Activated gamma-delta T cell treated with anti-CD3 and anti-CD28 coated beads, Interleukin-2, amount 50 U/mL, for 16 hours (primary cell): ENCODE results near the gene ADAMTS8.
"Not testable (repeated sequence)": the region's sequence is repeated elsewhere in the genome, so short reads cannot be mapped to it uniquely, and the experiment has no call there.

Experiments
- DNase-seq: peaks from one replicate; pipeline ENCODE4 v3.0.0-alpha.2; 2020; ENCODE audit warnings: low read depth

The ADAMTS8 gene

GRCh38 chr11:130438401-130439159 lies 10.2 kb upstream of the ADAMTS8 start:
- not testable (repeated sequence) for DNase-seq

GRCh38 chr11:130437848-130438247 lies 9.4 kb upstream of the ADAMTS8 start:
- no peak for DNase-seq

- no peak for DNase-seq
Measured at GRCh38 chr11:130436171-130436570, 7.8 kb upstream of the ADAMTS8 start.

GRCh38 chr11:130435671-130436070 lies 7.3 kb upstream of the ADAMTS8 start:
- DNase-seq, result no peak

GRCh38 chr11:130434521-130435223 lies 6.3 kb upstream of the ADAMTS8 start:
- DNase-seq, result peak; percentile 42

- DNase-seq, result no peak
Measured at GRCh38 chr11:130433357-130433756, 4.9 kb upstream of the ADAMTS8 start.

- no peak for DNase-seq
Measured at GRCh38 chr11:130431801-130432200, 3.4 kb upstream of the ADAMTS8 start.

- peak; percentile 40 for DNase-seq
Measured at GRCh38 chr11:130431331-130431773, 2.9 kb upstream of the ADAMTS8 start.

GRCh38 chr11:130429983-130430382 lies 1.6 kb upstream of the ADAMTS8 start:
- no peak for DNase-seq

- DNase-seq, result no peak
Measured at GRCh38 chr11:130429120-130429681, 792 bp upstream of the ADAMTS8 start.

GRCh38 chr11:130427581-130428315 lies 661 bp downstream of the ADAMTS8 start:
- DNase-seq, result no peak

GRCh38 chr11:130426837-130427341 lies 1.5 kb downstream of the ADAMTS8 start:
- no peak for DNase-seq

GRCh38 chr11:130426223-130426836 lies 2.1 kb downstream of the ADAMTS8 start:
- no peak for DNase-seq

- no peak for DNase-seq
Measured at GRCh38 chr11:130425156-130425555, 3.3 kb downstream of the ADAMTS8 start.

- no peak for DNase-seq
Measured at GRCh38 chr11:130424613-130425140, 3.7 kb downstream of the ADAMTS8 start.

- DNase-seq, result no peak
Measured at GRCh38 chr11:130423541-130424142, 4.8 kb downstream of the ADAMTS8 start.

GRCh38 chr11:130422251-130422995 lies 6.0 kb downstream of the ADAMTS8 start:
- no peak for DNase-seq

GRCh38 chr11:130421697-130422096 lies 6.7 kb downstream of the ADAMTS8 start:
- DNase-seq, result no peak

- DNase-seq, result no peak
Measured at GRCh38 chr11:130421199-130421585, 7.2 kb downstream of the ADAMTS8 start.

- no peak for DNase-seq
Measured at GRCh38 chr11:130420478-130421198, 7.8 kb downstream of the ADAMTS8 start.
